Thymus (tissue), 11 donors: Measurements from ENCODE around the gene ZSCAN30. TPM values are rescaled to one million over a fixed set of nuclear protein-coding genes. Genes with fewer than 3 reads are reported as not detected.
"Not testable (repeated sequence)": the region's sequence is repeated elsewhere in the genome, so short reads cannot be mapped to it uniquely, and the experiment has no call there.

ENCODE experiments used
- DNase-seq, 9 donors: peaks; one replicate each; pipeline ENCODE4 v3.0.0-alpha.2; 2013; ENCODE audit warnings: low spot score in 9 of 9, low read depth in 6 of 9, missing footprints in 1 of 9
- H3K27ac ChIP-seq, 2 donors: one replicate each; pipeline ENCODE4 v1.5.1; 2013; ENCODE audit warnings: control low read depth in 1 of 2, low read depth in 1 of 2, low read length in 1 of 2, mild to moderate bottlenecking in 1 of 2, moderate library complexity in 1 of 2
- H3K27me3 ChIP-seq, 2 donors: one replicate each; pipeline ENCODE4 v1.5.1; 2013; ENCODE audit warnings: low read length in 1 of 2; ENCODE audit not compliant: control insufficient read depth in 2 of 2, insufficient read depth in 1 of 2
- H3K36me3 ChIP-seq, 2 donors: one replicate each; pipeline ENCODE4 v1.5.1; 2013; ENCODE audit warnings: low read length in 1 of 2, mild to moderate bottlenecking in 1 of 2, moderate library complexity in 1 of 2; ENCODE audit not compliant: control insufficient read depth in 2 of 2, insufficient read depth in 2 of 2
- H3K4me1 ChIP-seq, 2 donors: one replicate each; pipeline ENCODE4 v1.5.1; 2013; ENCODE audit warnings: low read length in 2 of 2; ENCODE audit not compliant: control insufficient read depth in 2 of 2, insufficient read depth in 2 of 2
- H3K4me3 ChIP-seq, 2 donors: one replicate each; pipeline ENCODE4 v1.5.1; 2013; ENCODE audit warnings: low read length in 2 of 2, control low read depth in 1 of 2, mild to moderate bottlenecking in 1 of 2
- H3K9me3 ChIP-seq, 2 donors: one replicate each; pipeline ENCODE4 v1.5.1; 2013; ENCODE audit warnings: low read length in 1 of 2, mild to moderate bottlenecking in 1 of 2; ENCODE audit not compliant: control insufficient read depth in 2 of 2, insufficient read depth in 1 of 2
- WGBS: extraction: QIAGEN DNeasy Blood & Tissue Kit; methylation state at CpG from one replicate; pipeline ENCODE4 v1.1.7; 2013; 5-methylcytosine and 5-hydroxymethylcytosine counted together
- polyA plus RNA-seq: library from polyadenylated mRNA; stranded (reverse); fragments of 200-250 nt; gene quantifications from one replicate; pipeline ENCODE4 v1.2.3, GENCODE V29; 2013
- total RNA-seq: library from RNA; stranded (reverse); fragments of 120-200 nt; gene quantifications from one replicate; pipeline ENCODE4 v1.2.4, GENCODE V29; 2013
- donor health status: healthy.

The ZSCAN30 gene
- total and polyA plus RNA-seq, 2 donors: 11.6 to 21.2 TPM

DNA sequence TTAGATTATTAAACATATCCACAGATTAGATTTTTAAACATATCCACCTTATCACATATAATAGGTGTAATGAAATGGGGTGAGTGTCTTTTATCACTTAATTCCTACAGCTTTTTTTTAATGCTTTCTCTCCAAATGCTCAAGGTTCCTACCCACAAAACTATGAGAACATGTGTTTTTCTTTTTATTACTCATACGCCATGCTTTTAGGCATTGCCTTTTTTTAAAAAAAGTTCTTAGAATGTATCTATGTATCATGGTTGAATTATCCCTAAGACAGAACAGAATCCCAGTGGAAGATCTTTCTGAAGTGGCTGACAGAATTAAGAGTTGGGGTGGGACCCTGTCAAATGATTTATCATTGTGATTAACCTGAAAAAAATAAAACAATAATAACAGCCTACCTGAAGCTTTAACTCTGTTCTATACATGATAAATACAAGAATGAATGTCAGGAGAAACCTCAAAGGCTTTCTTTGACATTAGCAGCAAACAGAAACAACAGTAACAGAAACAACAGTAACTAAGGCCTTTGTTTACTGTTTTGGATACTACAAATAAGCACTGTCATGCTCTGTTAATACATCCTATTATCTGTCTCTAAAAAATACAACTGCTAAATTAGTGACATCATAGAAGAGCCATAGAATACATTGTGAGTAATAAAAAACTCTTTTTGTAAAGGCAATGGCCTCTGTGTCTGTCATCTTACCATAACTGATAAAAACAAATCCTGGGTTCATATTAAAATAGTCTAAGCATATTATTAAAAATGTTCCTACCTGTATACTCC is 53.3 kb downstream of the ZSCAN30 start:
- Histone ChIP-seq H3K27ac (no peak overlapping the region), H3K9me3 (no peaks in the 10 kb centered on the region), H3K27me3 (no peaks in the 10 kb centered on the region), H3K4me1 (peaks cover 0 to 3% of the 10 kb centered on the region in 2 donors), H3K36me3 (no peaks in the 10 kb centered on the region), H3K4me3 (no peak overlapping the region)
- WGBS: 98% methylated on average over 1 of the region's 1 CpG
- no peak for DNase-seq

DNA sequence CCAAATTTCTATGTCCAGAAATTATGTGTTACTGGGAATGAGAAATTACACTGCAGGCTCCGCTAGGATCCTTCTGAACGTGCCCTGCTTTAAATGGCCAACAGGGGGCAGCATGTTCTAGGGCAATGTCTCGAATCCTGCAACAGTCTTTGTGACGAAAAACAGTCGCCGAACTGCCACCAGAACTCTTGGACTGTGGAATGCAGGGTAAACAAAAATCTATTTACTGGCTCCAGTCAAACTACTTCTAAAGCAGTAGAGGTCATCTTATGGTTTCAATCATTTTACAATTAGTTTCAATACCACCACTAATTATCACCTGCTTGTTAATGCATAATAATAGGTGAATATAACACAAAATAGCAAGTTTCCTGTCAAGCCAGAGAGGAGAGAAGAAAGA is 59.0 kb downstream of the ZSCAN30 start:
- no peaks in the 10 kb centered on the region for H3K36me3 ChIP-seq
- H3K27ac ChIP-seq: no peak overlapping the region
- DNase-seq: peak in 8 of 9 donors; percentile 60 to 88 (median 72)
- peaks cover 0 to 3% of the 10 kb centered on the region in 2 donors for H3K4me1 ChIP-seq
- WGBS: 3% methylated on average over 6 of the region's 6 CpGs
- no peaks in the 10 kb centered on the region for H3K9me3 ChIP-seq
- no peaks in the 10 kb centered on the region for H3K27me3 ChIP-seq
- no peak overlapping the region for H3K4me3 ChIP-seq

DNA sequence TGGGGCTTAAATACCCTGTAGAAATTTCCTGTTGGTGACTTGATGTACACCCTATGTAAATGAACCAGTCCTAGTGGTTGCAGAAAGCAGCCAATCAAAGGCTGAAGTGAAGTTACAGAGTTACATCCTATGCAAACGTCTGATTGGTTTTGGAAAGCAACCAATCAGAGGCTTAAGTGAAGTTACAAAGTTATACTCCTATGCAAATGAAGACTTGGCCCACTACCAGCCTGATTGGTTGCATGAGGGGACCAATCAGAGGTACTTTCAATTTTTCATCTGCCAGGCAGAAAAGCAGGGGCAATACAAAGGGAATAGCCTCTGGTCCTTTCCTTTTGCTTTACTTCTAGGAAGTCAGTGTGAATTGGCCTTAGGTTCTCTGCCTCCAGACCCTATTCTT is 62.8 kb downstream of the ZSCAN30 start:
- H3K27me3 ChIP-seq: no peaks in the 10 kb centered on the region
- WGBS: 93% methylated on average over 1 of the region's 1 CpG
- H3K4me3 ChIP-seq: no peak overlapping the region
- H3K4me1 ChIP-seq: peaks cover 0 to 3% of the 10 kb centered on the region in 2 donors
- no peak overlapping the region for H3K27ac ChIP-seq
- no peaks in the 10 kb centered on the region for H3K9me3 ChIP-seq
- no peak for DNase-seq
- H3K36me3 ChIP-seq: no peaks in the 10 kb centered on the region

DNA sequence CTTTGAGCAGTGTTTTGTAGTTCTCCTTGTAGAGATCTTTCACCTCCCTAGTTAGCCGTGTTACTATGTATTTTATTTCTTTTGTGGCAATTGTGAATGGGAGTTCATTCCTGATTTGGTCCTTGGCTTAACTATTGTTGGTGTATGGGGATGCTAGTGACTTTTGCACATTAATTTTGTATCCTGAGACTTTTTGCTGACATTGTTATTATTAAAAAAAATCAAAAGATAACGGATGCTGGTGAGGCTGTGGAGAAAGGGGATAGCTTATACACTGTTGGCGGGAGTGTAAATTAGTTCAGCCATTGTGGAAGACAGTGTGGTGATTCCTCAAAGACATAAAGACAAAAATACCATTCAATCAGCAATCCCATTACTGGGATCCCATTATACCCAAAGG is 66.2 kb downstream of the ZSCAN30 start:
- 96% methylated on average over 3 of the region's 3 CpGs for WGBS
- H3K36me3 ChIP-seq: no peaks in the 10 kb centered on the region
- no peaks in the 10 kb centered on the region for H3K4me1 ChIP-seq
- no peak overlapping the region for H3K4me3 ChIP-seq
- H3K9me3 ChIP-seq: no peaks in the 10 kb centered on the region
- no peaks in the 10 kb centered on the region for H3K27me3 ChIP-seq
- H3K27ac ChIP-seq: no peak overlapping the region
- no peak for DNase-seq

DNA sequence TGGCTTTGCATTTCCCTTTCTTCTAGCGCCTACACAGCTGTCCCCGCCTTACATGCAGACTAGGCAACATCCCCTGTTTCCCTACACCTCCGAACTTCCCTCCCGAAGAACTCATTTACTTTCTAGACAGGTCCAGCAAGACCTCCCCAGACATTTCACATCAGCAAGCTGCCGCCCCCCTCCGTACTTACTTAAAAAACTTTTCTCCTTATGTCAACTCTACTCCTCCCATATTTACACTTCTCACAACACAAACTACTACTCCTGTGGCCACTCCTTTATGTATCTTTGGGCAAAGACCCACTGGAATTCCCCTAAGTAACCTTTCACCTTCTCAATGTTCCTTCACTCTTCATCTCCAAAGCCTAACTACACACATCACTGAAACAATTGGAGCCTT is 69.6 kb downstream of the ZSCAN30 start:
- H3K9me3 ChIP-seq: no peaks in the 10 kb centered on the region
- H3K4me3 ChIP-seq: no peak overlapping the region
- DNase-seq: no peak
- H3K4me1 ChIP-seq: no peaks in the 10 kb centered on the region
- no peaks in the 10 kb centered on the region for H3K27me3 ChIP-seq
- H3K27ac ChIP-seq: no peak overlapping the region
- WGBS: 96% methylated on average over 6 of the region's 6 CpGs
- H3K36me3 ChIP-seq: no peaks in the 10 kb centered on the region

DNA sequence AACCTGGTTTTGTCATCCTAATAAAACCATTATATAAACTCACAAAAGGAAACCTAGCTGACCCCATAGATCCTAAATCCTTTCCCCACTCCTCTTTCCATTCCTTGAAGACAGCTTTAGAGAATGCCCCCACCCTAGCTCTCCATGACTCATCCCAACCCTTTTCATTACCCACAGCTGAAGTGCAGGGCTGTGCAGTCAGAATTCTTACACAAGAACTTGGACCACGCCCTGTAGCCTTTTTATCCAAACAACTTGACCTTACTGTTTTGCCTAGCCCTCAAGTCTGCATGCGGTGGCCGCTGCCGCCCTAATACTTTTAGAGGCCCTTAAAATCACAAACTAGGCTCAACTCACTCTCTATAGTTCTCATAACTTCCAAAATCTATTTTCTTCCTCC is 70.7 kb downstream of the ZSCAN30 start:
- not testable (repeated sequence) for H3K36me3 ChIP-seq, DNase-seq, H3K9me3 ChIP-seq, H3K27me3 ChIP-seq, H3K4me1 ChIP-seq, H3K4me3 ChIP-seq, H3K27ac ChIP-seq
- 95% methylated on average over 4 of the region's 4 CpGs for WGBS

DNA sequence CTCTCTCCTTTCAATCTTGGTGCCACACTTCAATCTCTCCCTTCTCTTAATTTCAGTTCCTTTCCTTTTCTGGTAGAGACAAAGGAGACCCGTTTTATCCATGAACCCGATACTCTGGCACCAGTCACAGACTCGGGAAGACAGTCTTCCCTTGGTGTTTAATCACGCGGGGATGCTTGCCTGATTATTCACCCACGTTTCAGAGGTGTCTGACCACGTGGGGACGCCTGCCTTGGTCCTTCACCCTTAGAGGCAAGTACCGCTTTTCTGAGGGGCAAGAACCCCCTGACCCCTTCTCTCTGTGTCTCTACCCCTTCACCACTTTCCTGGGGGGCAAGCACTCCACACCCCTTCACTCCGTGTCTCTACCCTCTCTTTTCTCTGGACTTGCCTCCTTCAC is 73.4 kb downstream of the ZSCAN30 start:
- H3K9me3 ChIP-seq, H3K36me3 ChIP-seq, DNase-seq, H3K27ac ChIP-seq, H3K4me1 ChIP-seq, H3K4me3 ChIP-seq, H3K27me3 ChIP-seq: not testable (repeated sequence)
- 93% methylated on average over 10 of the region's 10 CpGs for WGBS

DNA sequence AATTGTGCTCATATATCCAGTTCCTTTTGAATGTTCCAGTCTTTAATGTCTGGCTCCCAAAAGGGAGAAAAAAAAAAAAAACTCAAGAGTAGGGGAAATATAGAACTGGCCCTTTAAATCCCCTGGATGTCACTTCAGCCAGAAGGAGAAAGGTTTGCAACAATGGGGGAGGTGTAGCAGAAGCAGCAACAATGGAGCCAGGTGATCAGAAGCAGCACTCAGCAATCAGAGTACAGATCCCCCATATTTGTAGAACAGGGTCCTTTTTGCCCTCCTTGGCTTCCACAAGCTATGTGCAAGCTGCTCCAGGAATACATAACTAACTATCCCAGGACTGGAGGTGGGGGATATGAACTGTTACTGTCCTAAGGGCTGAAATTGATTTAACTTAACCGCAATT is 75.0 kb downstream of the ZSCAN30 start:
- Histone ChIP-seq H3K4me1 (no peaks in the 10 kb centered on the region), H3K9me3 (no peaks in the 10 kb centered on the region), H3K27ac (no peak overlapping the region), H3K36me3 (no peaks in the 10 kb centered on the region), H3K27me3 (no peaks in the 10 kb centered on the region), H3K4me3 (no peak overlapping the region)
- 97% methylated on average over 1 of the region's 1 CpG for WGBS
- DNase-seq: no peak

DNA sequence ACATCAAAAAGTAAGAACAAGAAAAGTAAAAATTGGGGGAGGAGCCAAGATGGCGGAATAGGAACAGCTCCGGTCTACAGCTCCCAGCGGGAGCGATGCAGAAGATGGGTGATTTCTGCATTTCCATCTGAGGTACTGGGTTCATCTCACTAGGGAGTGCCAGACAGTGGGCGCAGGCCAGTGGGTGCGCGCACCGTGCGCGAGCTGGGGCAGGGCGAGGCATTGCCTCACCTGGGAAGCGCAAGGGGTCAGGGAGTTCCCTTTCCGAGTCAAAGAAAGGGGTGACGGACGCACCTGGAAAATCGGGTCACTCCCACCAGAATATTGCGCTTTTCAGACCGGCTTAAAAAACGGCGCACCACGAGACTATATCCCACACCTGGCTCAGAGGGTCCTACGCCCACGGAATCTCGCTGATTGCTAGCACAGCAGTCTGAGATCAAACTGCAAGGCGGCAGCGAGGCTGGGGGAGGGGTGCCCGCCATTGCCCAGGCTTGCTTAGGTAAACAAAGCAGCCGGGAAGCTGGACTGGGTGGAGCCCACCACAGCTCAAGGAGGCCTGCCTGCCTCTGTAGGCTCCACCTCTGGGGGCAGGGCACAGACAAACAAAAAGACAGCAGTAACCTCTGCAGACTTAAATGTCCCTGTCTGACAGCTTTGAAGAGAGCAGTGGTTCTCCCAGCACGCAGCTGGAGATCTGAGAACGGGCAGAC is 84.1 kb downstream of the ZSCAN30 start:
- H3K4me1 ChIP-seq, H3K27ac ChIP-seq, H3K9me3 ChIP-seq, DNase-seq, H3K27me3 ChIP-seq, H3K4me3 ChIP-seq, H3K36me3 ChIP-seq: not testable (repeated sequence)
- WGBS: 96% methylated on average over 23 of the region's 30 CpGs
